NCI-H1105 (cell line): ENCODE measurements around the gene RAB11FIP3.

ENCODE experiments used
- DNase-seq: peaks from one replicate; lab custom pipeline; 2025; lab: John Stamatoyannopoulos, UW

RAB11FIP3 gene

GRCh38 chr16:567373-568256, 142.2 kb downstream of the RAB11FIP3 start:
- DNase-seq = no peak

- DNase-seq = no peak
These were observed 143.2 kb downstream of the RAB11FIP3 start for GRCh38 chr16:568401-569258.

- DNase-seq = no peak
These were observed 144.2 kb downstream of the RAB11FIP3 start, which contains the start of gene PIGQ for GRCh38 chr16:569445-570254. Gene PIGQ, plus strand, starts transcription at chr16:569968. Its CDS starts 4,107 bp downstream, at chr16:574075.
